CD4-positive, alpha-beta T cell treated with Interleukin-6 for 4 hours (primary cell): ENCODE results near the gene TNRC6C.
A peak's percentile ranks its signal among the peaks of the same experiment; 100 is the strongest.

Experiments
- DNase-seq: peaks from one replicate; pipeline ENCODE4 v3.0.0-alpha.2; 2020; ENCODE audit warnings: mixed read lengths

Gene TNRC6C

GRCh38 chr17:77957857-77958715, at the start of gene TNRC6C:
Gene TNRC6C (plus strand): TSS chr17:77958703. CDS start chr17:78004207, 45,504 bp downstream.
- peak; percentile 100 for DNase-seq

- no peak for DNase-seq
Observed at GRCh38 chr17:77909236-77909635, 49.3 kb upstream of the TNRC6C start.

- no peak for DNase-seq
Observed at GRCh38 chr17:77909816-77910215, 48.7 kb upstream of the TNRC6C start.

- DNase-seq = peak; percentile 16
Observed at GRCh38 chr17:77914385-77915254, 43.9 kb upstream of the TNRC6C start.

GRCh38 chr17:77915594-77916021, 42.9 kb upstream of the TNRC6C start:
- no peak for DNase-seq

- DNase-seq = no peak
Observed at GRCh38 chr17:77916264-77916663, 42.2 kb upstream of the TNRC6C start.

- DNase-seq = no peak
Observed at GRCh38 chr17:77916703-77917481, 41.6 kb upstream of the TNRC6C start.

- DNase-seq = no peak
Observed at GRCh38 chr17:77919276-77919675, 39.2 kb upstream of the TNRC6C start.

GRCh38 chr17:77923135-77923534, 35.4 kb upstream of the TNRC6C start:
- no peak for DNase-seq

- no peak for DNase-seq
Observed at GRCh38 chr17:77923776-77924513, 34.6 kb upstream of the TNRC6C start.

GRCh38 chr17:77924757-77925336, 33.7 kb upstream of the TNRC6C start:
- no peak for DNase-seq

GRCh38 chr17:77925831-77926543, 32.5 kb upstream of the TNRC6C start:
- no peak for DNase-seq

- no peak for DNase-seq
Observed at GRCh38 chr17:77926981-77927380, 31.5 kb upstream of the TNRC6C start.

GRCh38 chr17:77927777-77928518, 30.6 kb upstream of the TNRC6C start:
- no peak for DNase-seq

GRCh38 chr17:77928519-77929179, 29.9 kb upstream of the TNRC6C start:
- no peak for DNase-seq

GRCh38 chr17:77929180-77929564, 29.3 kb upstream of the TNRC6C start:
- DNase-seq = peak; percentile 6

- DNase-seq = no peak
Observed at GRCh38 chr17:77929871-77930436, 28.5 kb upstream of the TNRC6C start.

GRCh38 chr17:77930780-77931768, 27.4 kb upstream of the TNRC6C start:
- DNase-seq = no peak
